HG03469 (cell line): ENCODE measurements around the gene C1orf226.
"Not testable (repeated sequence)": the region's sequence is repeated elsewhere in the genome, so short reads cannot be mapped to it uniquely, and the experiment has no call there.

ENCODE experiments used
- ATAC-seq: cut with Tn5 transposase; IDR thresholded peaks from one replicate; pipeline ENCODE4 v1.9.1; 2021; ENCODE audit warnings: mild to moderate bottlenecking, moderate library complexity, moderate number of reproducible peaks; ENCODE audit not compliant: unreplicated experiment

The C1orf226 gene

DNA sequence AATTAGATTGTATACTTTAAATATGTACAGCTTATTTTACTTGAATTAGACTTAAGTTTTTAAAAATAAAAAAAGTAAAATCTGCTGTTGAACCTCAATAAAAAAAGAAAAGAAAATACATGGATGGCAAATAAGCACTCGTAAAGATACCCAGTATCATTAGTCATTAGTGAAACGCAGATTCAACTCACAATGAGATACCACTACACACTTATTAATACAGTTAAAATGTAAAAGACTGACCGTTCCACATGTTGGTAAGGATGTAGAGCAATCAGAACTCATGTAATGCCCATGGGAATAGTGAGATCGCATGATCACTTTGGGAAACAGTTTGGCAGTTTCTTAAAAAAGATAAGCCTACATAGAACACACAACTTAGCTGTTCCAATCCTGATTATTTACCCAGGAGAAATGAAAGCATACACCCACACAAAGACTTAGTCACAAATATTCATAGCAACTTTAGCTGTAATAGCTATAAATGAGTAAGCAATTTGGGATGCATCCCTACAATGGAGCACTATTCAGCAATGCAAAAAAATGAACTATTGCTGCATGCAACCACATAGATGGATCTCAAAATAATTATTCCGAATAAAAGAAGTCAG lies 23.1 kb downstream of the C1orf226 start:
- ATAC-seq: no peak

DNA sequence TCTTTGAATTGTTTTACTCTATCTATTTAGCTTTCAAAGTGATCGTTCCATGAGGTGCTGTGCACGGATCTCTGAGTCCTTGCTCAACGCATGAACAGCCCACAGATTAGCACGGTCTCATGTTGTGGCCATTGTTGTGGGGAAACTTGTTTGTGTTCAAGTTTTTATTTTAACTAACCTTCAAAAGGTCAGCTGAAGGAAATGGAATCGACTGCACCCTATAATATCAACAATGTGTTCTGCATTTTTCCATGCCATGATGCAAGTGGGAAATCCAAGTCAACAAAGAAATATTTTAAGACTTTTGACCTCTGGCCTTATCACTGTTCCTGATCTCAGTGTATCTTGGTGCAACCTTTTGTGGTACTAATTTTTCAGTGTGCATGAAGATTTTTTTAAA lies 24.3 kb downstream of the C1orf226 start:
- no peak for ATAC-seq

DNA sequence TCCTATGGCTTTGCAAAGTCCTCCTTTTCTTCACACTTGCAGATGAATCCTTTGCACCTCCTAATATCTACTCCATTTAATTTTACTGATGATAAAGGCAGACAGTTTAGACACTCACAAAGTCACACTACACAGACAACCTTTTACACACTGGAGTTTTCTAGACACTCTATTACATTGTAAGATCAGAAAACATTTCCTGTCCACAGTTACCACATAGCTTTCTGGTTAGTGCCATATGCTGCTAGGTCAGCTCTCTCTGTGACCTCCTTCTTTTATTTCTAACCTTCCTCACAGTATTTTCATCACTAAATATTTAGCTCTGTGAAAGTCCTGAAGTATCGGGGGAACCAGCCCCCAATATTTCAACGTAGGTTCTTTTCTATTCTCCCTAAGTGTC lies 25.3 kb downstream of the C1orf226 start:
- ATAC-seq: no peak

DNA sequence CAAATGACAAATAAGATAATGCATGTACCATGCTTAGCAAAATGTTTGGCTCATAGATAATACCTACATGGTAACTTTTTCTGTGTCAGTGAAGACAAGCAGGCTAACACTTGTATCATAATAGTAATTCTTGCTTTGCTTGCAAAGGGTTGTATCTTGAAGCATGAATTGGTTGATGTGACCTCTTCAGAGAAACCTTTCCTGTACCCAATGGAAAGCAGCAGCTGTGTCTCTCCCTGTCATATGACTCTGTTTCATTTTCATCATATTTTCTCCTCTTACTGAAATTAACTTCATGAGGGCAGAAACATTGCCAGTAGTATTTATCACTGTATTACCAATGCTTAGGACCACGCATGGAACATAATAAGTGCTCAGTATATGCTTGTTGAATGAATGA lies 26.0 kb downstream of the C1orf226 start:
- no peak for ATAC-seq

DNA sequence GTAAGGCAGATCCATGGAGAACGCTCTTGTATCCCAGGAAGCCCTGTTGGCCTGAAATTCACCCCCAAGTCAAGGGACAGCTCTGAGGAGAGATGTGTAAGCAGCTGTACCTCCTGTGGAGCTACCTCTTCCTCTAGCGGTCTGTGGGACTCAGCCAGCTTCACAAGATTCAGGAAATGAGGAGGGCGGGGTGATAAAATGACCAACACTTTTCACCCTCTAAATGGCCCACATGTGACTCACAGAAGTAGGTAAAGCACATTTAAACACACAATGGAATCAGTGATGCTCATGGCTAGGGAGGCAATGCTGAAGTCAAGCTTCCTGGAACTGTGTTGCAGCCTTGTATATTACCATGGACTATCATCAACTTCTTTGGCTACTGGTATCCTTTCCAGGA lies 30.5 kb downstream of the C1orf226 start, which contains the start of gene SH2D1B:
Gene SH2D1B (minus strand): TSS at position 135 of the 400 bp plus-strand sequence. CDS start 120 bp downstream, at position 15.
- no peak for ATAC-seq

DNA sequence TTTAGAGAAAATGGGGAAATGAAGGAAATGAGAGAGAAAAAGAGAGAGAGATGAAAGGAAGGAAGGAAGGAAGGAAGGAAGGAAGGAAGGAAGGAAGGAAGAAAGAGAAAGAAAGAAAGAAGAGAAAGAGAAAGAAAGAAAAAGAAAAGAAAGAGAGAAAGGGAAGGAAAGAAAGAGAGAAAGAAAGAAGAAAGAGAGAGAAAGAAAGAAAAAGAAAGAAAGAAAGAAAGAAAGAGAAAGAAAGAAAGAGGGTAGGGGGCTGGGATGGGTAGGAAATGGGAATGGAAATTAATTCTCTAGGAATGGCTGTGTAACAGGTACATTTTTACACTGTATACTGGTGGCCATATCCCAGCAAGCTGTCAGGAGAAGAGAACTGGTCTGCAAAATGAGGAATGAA lies 34.7 kb downstream of the C1orf226 start:
- no peak for ATAC-seq

DNA sequence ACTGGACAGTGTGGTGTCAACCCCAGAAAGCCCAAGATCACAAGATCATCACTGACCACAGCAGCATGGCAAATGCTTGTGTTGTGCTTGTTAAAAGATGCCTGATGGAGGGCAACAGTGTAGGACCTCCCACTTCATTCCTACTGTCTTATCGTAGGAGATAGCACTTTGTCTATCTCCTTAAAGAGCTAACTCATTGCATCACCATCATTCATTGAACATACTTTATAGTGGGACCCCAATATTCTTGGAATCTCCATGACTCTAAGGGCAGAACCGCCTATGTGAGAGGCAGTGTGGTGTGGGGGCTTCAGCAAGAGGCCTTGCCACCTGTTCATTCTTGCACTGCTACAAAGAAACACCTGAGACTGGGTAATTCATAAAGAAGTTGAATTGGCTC lies 35.4 kb downstream of the C1orf226 start:
- no peak for ATAC-seq

DNA sequence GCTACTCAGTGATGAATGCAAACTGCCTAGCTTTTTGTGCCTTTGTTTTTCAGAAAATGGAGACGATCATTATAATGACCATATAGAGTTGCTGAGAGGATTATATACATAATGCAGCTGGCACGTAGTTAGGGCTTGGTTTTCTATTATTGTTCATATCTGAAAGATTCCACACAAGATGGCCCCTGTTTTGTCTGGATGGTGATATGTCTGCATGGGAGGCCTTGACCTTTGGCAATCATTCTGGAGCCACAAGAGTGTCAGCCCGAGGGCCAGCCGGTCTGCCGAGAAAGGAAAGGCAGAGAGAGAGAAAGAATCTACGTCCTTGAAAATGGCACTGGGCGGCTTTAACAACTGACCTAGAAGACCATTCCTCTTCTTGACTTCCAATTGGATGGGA lies 36.1 kb downstream of the C1orf226 start:
- ATAC-seq: no peak

DNA sequence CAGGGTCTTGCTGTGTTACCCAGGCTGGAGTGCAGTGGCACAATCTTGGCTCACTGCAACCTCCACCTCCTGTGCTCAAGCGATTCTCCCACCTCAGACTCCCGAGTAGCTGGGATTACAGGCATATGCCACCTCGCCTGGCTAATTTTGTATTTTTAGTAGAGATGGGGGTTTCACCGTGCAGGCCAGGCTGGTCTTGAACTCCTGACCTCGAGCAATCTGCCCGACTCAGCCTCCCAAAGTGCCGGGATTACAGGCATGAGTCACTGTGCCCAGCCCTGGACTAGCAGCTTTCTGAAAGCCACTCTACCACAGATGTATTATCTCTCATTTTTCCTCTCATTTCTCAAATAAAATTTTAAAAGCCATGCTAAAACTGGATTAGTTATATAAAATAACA lies 37.1 kb downstream of the C1orf226 start:
- not testable (repeated sequence) for ATAC-seq

DNA sequence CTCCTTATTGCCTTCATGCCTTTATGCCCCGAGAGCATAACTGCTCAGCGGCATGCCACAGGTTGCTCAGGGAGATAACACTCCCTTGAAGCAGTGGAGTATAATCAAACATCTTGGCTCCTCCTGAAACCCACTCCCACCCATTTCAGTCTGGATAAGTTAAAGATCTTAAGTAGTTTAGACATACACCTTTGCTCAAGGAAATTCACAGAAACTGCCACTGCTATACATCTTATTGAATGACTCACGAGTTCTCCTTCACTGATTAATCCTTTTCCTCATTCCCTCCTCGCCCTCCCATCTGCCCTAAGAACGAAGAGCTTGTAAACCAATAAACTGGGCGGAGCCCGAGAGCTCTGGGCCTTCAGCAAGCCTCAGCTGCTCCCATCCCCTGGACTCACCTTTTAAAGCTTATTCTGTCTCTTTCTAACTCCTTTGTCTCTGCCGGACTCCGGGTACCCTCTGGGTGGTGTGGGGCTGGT lies 38.0 kb downstream of the C1orf226 start:
- ATAC-seq: not testable (repeated sequence)

DNA sequence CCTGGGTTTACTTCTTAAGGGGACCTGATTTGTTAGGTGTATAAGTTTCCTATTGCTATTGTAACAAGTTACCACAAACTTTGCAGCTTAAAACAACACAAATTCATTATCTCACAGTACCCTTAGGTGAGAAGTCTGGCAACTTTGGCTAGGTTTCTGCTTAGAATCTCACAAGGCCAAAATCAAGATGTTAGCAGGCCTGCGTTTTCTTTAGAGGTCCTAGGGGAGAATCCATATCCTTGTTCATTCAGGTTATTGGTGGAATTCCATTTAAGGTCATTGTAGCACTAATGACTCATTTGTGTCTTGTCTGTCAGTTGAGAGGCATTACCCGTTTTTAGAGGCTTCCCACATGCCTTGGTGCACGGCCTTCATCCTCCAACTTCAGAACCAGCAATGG lies 38.6 kb downstream of the C1orf226 start:
- no peak for ATAC-seq

DNA sequence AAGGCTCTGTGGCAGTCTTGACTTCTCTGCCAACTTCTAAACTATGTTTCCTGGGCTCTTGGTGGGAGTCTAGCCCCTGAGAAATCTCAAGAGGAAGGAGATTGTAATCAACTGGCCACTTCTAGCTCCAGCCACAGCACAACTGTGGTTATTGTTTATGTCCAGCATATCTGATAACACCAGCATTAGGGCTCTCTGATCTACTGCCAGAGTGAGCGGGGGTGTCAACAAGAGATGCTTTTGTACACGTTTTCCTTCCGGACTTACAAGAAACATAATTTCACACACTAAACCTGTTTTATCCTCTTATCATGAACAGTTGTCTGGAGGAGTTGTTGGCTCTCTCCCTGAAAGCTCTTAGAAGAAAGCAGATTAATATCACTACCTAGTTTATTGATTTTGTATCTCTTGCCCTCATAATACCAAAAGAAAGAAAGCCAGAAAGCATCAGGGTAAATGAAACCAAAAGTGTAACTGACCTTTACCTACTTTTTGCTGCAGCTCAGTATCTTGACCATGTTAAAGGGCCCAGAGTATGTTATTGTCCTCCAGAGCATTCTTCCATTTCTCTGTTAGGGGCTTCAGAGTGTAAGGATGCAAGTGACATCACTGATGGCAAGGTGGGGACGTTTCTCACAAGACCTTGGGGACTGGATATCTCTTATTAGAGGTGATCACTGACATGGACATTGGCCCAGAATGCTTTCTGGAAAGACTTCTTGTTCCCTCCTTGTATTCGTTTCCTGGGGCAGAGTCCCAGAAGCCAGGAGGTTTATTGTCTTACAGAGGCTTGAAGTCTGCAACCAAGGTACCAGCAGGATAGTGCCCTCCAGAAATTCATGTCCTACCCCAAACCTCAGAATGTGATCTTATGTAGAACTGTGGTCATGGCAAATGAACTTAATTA lies 40.0 kb downstream of the C1orf226 start:
- no peak for ATAC-seq

DNA sequence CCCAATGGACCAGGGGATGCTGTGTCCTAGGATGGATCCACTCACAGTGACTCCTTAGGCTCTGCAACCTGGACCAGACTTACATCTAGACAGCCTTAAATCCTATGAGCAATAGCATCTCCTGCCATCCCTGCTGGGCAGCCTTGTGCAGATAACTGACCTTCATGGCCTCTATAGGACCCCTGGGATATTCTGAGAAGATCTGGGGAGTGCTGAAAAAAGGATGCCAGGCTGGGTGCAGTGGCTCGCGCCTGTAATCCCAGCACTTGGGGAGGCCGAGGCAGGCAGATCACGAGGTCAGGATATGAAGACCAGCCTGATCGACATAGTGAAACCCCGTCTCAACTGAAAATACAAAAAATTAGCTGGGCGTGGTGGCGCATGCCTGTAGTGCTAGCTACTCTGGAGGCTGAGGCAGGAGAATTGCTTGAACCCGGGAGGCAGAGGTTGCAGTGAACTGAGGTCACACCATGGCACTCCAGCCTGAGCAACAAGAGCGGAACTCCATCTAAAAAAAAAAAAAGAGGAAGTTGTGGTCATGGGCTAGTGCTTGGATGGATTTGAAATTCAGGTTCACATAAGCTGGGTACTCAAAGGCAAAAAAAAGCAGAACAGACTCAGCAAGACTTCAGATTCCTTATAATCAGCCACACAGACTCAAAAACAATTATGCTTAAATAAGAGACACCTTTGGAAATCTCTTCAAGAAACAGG lies 41.3 kb downstream of the C1orf226 start:
- ATAC-seq: no peak

DNA sequence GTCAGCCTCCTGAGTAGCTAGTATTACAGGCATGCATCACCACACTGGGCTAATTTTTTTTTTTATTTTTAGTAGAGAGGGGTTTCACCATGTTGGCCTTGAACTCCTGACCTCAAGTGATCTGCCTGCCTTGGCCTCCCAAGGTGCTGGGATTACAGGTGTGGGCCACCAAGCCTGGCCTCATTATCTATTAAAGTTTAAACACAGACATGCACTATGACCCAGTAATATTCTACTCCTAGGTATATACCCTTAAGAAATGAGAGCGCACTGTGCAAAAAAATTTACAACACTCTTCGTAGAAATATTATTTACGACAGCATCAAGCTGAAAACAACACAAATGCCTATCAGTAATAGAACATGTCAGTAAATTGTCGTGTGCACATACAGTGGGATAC lies 49.1 kb downstream of the C1orf226 start:
- ATAC-seq: no peak

DNA sequence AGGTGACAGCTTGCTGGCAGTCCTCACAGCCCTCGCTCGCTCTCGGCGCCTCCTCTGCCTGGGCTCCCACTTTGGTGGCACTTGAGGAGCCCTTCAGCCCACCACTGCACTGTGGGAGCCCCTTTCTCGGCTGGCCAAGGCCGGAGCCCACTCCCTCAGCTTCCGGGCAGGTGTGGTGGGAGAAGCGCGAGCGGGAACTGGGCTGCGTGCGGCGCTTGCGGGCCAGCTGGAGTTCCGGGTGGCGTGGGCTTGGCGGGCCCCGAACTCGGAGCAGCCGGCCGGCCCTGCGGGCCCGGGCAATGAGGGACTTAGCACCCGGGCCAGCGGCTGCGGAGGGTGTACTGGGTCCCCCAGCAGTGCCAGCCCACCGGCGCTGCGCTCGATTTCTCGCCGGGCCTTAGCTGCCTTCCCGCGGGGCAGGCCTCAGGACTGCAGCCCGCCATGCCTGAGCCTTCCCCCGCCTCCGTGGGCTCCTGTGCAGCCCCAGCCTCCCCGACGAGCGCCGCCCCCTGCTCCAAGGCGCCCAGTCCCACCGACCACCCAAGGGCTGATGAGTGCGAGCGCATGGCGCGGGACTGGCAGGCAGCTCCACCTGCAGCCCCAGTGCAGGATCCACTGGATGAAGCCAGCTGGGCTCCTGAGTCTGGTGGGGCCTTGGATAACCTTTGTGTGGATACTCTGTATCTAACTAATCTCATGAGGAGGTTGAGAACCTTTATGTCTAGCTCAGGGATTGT lies 51.6 kb downstream of the C1orf226 start:
- not testable (repeated sequence) for ATAC-seq
